GM12864 (cell line): Measurements from ENCODE around the gene ATG9A.

Experiments used
- DNase-seq: peaks from one replicate; pipeline ENCODE4 v3.0.0-alpha.2; 2011; ENCODE audit warnings: low read depth
- H3K4me3 ChIP-seq: 2 replicates; pipeline ENCODE4 v1.5.1; 2011; ENCODE audit warnings: mild to moderate bottlenecking, low read depth, low read length, control low read depth
- CTCF ChIP-seq: IDR thresholded peaks from 2 replicates; pipeline ENCODE4 v1.5.1; 2011; ENCODE audit warnings: low read depth, mild to moderate bottlenecking, moderate library complexity, low read length, control low read depth, inconsistent platforms; ENCODE audit errors: missing control alignments

Gene ATG9A

GRCh38 chr2:219174801-219175200 lies 54.6 kb downstream of the ATG9A start:
- no peak for DNase-seq
- no peak for TF ChIP-seq CTCF
- no peak overlapping the region for H3K4me3 ChIP-seq

GRCh38 chr2:219174146-219174545 lies 55.3 kb downstream of the ATG9A start:
- no peak for DNase-seq
- H3K4me3 ChIP-seq, result no peak overlapping the region
- TF ChIP-seq CTCF, result no peak

- H3K4me3 ChIP-seq, result no peak overlapping the region
- DNase-seq, result no peak
- TF ChIP-seq CTCF, result no peak
Measured at GRCh38 chr2:219173176-219173575, 56.3 kb downstream of the ATG9A start.

GRCh38 chr2:219172231-219173154 lies 56.9 kb downstream of the ATG9A start:
- no peak for TF ChIP-seq CTCF
- no peak overlapping the region for H3K4me3 ChIP-seq

GRCh38 chr2:219171231-219171651 lies 58.2 kb downstream of the ATG9A start:
- no peak for DNase-seq
- TF ChIP-seq CTCF, result peak; percentile 71
- H3K4me3 ChIP-seq, result no peak overlapping the region

More at GRCh38 chr2:219172231-219173154, 56.9 kb downstream of the ATG9A start:
- no peak for DNase-seq

GRCh38 chr2:219169930-219170654 lies 59.3 kb downstream of the ATG9A start, which contains the start of gene SLC23A3:
Gene SLC23A3, minus strand, starts transcription at chr2:219170029. Its CDS starts 45 bp downstream, at chr2:219169984.
- no peak for DNase-seq
- no peak for TF ChIP-seq CTCF
- H3K4me3 ChIP-seq, result no peak within 1 kb of the TSS
